HCT116 (cell line): ENCODE measurements around the gene GRB10. TPM values are rescaled to one million over a fixed set of nuclear protein-coding genes. Genes with fewer than 3 reads are reported as not detected.
"Not testable (repeated sequence)": the region's sequence is repeated elsewhere in the genome, so short reads cannot be mapped to it uniquely, and the experiment has no call there.

ENCODE experiments used
- ATAC-seq: fragments of 200-7000 bp; cut with Tn5 transposase; 2 replicates; pipeline ENCODE4 v1.9.1; 2020; ENCODE audit warnings: mild to moderate bottlenecking, moderate library complexity
- BruUV-seq: library from RNA; stranded (reverse); fragments of 400-500 nt; replicated peaks from 2 replicates; lab custom pipeline; 2021; lab: Mats Ljungman, UMichigan
- CTCF ChIA-PET: fragments of 300-600 bp; sonication (Branson Sonifier 250); formaldehyde crosslinking; loops from one replicate; lab custom pipeline; 2021; ENCODE audit warnings: antibody characterized with exemption; lab: Charles Lee
- POLR2A ChIA-PET: fragments of 300-600, 350-600 bp; sonication (Branson Sonifier 250); formaldehyde crosslinking; loops from one replicate; lab custom pipeline; 2021; ENCODE audit warnings: antibody characterized with exemption; lab: Charles Lee
- RAD21 ChIA-PET, 2 experiments: fragments of 300-600 bp; sonication (Branson Sonifier 250); formaldehyde crosslinking; loops; one replicate each; lab custom pipeline; 2023; ENCODE audit warnings: low total read pairs in 2 of 2; ENCODE audit not compliant: uncharacterized antibody in 2 of 2, unreplicated experiment in 2 of 2, low non-redundant PET in 1 of 2; lab: Charles Lee
- DNase-seq: peaks from one replicate; pipeline ENCODE4 v3.0.0-alpha.2; 2010; ENCODE audit warnings: low read depth, low spot score
- H2AFZ ChIP-seq: fragments of 200-600 bp; shearing (Covaris generic), sonication (generic); 2 replicates; pipeline ENCODE4 v1.6.1; 2017; ENCODE audit warnings: low read depth, mixed run types, mixed read lengths, antibody characterized with exemption, low read length; ENCODE audit not compliant: poor library complexity, severe bottlenecking
- H3K27ac ChIP-seq: 2 replicates; pipeline ENCODE4 v1.5.1; 2012; ENCODE audit warnings: low read depth, low read length
- H3K27me3 ChIP-seq: fragments of 200-600 bp; sonication (generic); 2 replicates; pipeline ENCODE4 v1.6.1; 2016; ENCODE audit warnings: mixed run types, low read length, mixed read lengths; ENCODE audit not compliant: insufficient read depth
- H3K36me3 ChIP-seq, 2 experiments: fragments of 200-500 bp in 1 of 2; fragments of 200-600 bp in 1 of 2; sonication (Bioruptor generic) in 1 of 2; sonication (generic) in 1 of 2; 2 replicates each; pipeline versions ENCODE4 v1.5.1 to v1.6.1; 2014 to 2016; ENCODE audit warnings: low read length in 2 of 2, inconsistent platforms in 1 of 2, mixed read lengths in 1 of 2, mixed run types in 1 of 2; ENCODE audit not compliant: insufficient read depth in 2 of 2, control insufficient read depth in 1 of 2
- H3K4me1 ChIP-seq, 2 experiments: fragments of 200-600 bp in 1 of 2; sonication (generic) in 1 of 2; 2 replicates each; pipeline versions ENCODE4 v1.5.1 to v1.6.1; 2012 to 2017; ENCODE audit warnings: low read length in 2 of 2, inconsistent platforms in 1 of 2, mild to moderate bottlenecking in 1 of 2, mixed read lengths in 1 of 2, mixed run types in 1 of 2, moderate library complexity in 1 of 2; ENCODE audit not compliant: insufficient read depth in 2 of 2, control insufficient read depth in 1 of 2
- H3K4me2 ChIP-seq: fragments of 200-600 bp; sonication (generic); 2 replicates; pipeline ENCODE4 v1.6.1; 2017; ENCODE audit warnings: mixed run types, low read length, mixed read lengths
- H3K4me3 ChIP-seq, 2 experiments: fragments of 200-600 bp in 1 of 2; sonication (generic) in 1 of 2; replicated peaks in 1 of 2; 2 replicates each; pipeline ENCODE4 v1.5.1; 2011 to 2016; ENCODE audit warnings: low read length in 2 of 2, control low read depth in 1 of 2, low read depth in 1 of 2, mild to moderate bottlenecking in 1 of 2, mixed read lengths in 1 of 2, mixed run types in 1 of 2
- H3K79me2 ChIP-seq: fragments of 200-600 bp; sonication (generic); 2 replicates; pipeline ENCODE4 v1.6.1; 2017; ENCODE audit warnings: mild to moderate bottlenecking, mixed run types, low read length, moderate library complexity, mixed read lengths; ENCODE audit not compliant: insufficient read depth
- H3K9ac ChIP-seq: fragments of 200-600 bp; sonication (generic); 2 replicates; pipeline ENCODE4 v1.6.1; 2016; ENCODE audit warnings: low read length, mixed read lengths
- H3K9me2 ChIP-seq: fragments of 200-600 bp; sonication (generic), shearing (Covaris generic); 2 replicates; pipeline ENCODE4 v1.6.1; 2017; ENCODE audit warnings: mixed run types, mild to moderate bottlenecking, moderate library complexity; ENCODE audit not compliant: insufficient read depth
- H3K9me3 ChIP-seq, 2 experiments: fragments of 200-500 bp in 1 of 2; fragments of 200-600 bp in 1 of 2; sonication (Bioruptor generic) in 1 of 2; sonication (generic) in 1 of 2; 2 replicates each; pipeline ENCODE4 v1.6.1; 2014 to 2017; ENCODE audit warnings: low read length in 2 of 2, mixed read lengths in 2 of 2, inconsistent platforms in 1 of 2, low read depth in 1 of 2, mild to moderate bottlenecking in 1 of 2, mixed run types in 1 of 2, moderate library complexity in 1 of 2; ENCODE audit not compliant: control insufficient read depth in 1 of 2, insufficient read depth in 1 of 2
- H4K20me1 ChIP-seq: fragments of 200-600 bp; sonication (generic), shearing (Covaris generic); 2 replicates; pipeline ENCODE4 v1.6.1; 2017; ENCODE audit warnings: mixed run types, mild to moderate bottlenecking, moderate library complexity; ENCODE audit not compliant: insufficient read depth
- EGR1 ChIP-seq: IDR thresholded peaks from 2 replicates; pipeline ENCODE4 v1.6.1; 2012; ENCODE audit warnings: low read depth
- EZH2phosphoT487 ChIP-seq: fragments of 200-600 bp; IDR thresholded peaks from 2 replicates; pipeline ENCODE4 v1.6.1; 2018; ENCODE audit warnings: antibody characterized with exemption, borderline replicate concordance
- POLR2AphosphoS5 ChIP-seq: IDR thresholded peaks from 2 replicates; pipeline ENCODE4 v1.6.1; 2011; ENCODE audit warnings: mild to moderate bottlenecking, low read depth, low read length, moderate library complexity
- SRF ChIP-seq: IDR thresholded peaks from 2 replicates; pipeline ENCODE4 v1.6.1; 2012; ENCODE audit warnings: low read depth
- ZBTB33 ChIP-seq: IDR thresholded peaks from 2 replicates; pipeline ENCODE4 v1.6.1; 2011; ENCODE audit warnings: mild to moderate bottlenecking, low read length, moderate library complexity; ENCODE audit not compliant: insufficient replicate concordance; ENCODE audit errors: extremely low read depth
- ZFX ChIP-seq: fragments of 450-650 bp; IDR thresholded peaks from 2 replicates; pipeline ENCODE4 v1.6.1; 2017
- intact Hi-C: fragments of 100-400 bp; cut with micrococcal nuclease; formaldehyde crosslinking; loops from 2 replicates; pipeline ENCODE4 v1.10.0; 2022
- total RNA-seq: library from RNA; stranded (reverse); gene quantifications from one replicate; pipeline ENCODE4 v1.2.1, GENCODE V29; 2021; ENCODE audit not compliant: unreplicated experiment

Gene GRB10
- total RNA-seq, 1 experiment from 2014 or later: 37.3 TPM

- no peaks in the 10 kb centered on the region for H3K9me2 ChIP-seq
- no peak overlapping the region for H3K9ac ChIP-seq
- ChIA-PET RAD21 (no interaction called here), POLR2A (no interaction called here), CTCF (no interaction called here)
- H3K9me3 ChIP-seq: no peaks in the 10 kb centered on the region
- no peaks in the 10 kb centered on the region for H3K79me2 ChIP-seq
- H3K27me3 ChIP-seq: no peaks in the 10 kb centered on the region
- no peaks in the 10 kb centered on the region for H3K4me1 ChIP-seq
- no TSS peak for BruUV-seq
- DNase-seq (no peak), ATAC-seq (no peak)
- no peak overlapping the region for H3K4me2 ChIP-seq
- intact Hi-C loops: no loop called here
- TF ChIP-seq ZBTB33: no peak
- no peak for TF ChIP-seq EZH2phosphoT487
- no peak for TF ChIP-seq ZFX
- no peak for TF ChIP-seq EGR1
- no peak for TF ChIP-seq POLR2AphosphoS5
- no peak for TF ChIP-seq SRF
- no peaks in the 10 kb centered on the region for H4K20me1 ChIP-seq
- H3K4me3 ChIP-seq: no peak overlapping the region
- no peaks in the 10 kb centered on the region for H3K36me3 ChIP-seq
- H3K27ac ChIP-seq: no peak overlapping the region
- no peak overlapping the region for H2AFZ ChIP-seq
These were observed 43.8 kb downstream of the GRB10 start for GRCh38 chr7:50738932-50739331.

- ATAC-seq, H3K27ac ChIP-seq, H3K4me1 ChIP-seq, H3K9me3 ChIP-seq, H3K9ac ChIP-seq, H3K9me2 ChIP-seq, H2AFZ ChIP-seq, DNase-seq, H3K79me2 ChIP-seq, BruUV-seq, H3K27me3 ChIP-seq, H3K4me3 ChIP-seq, H4K20me1 ChIP-seq, POLR2A ChIA-PET, CTCF ChIA-PET, RAD21 ChIA-PET, intact Hi-C loops, H3K4me2 ChIP-seq, H3K36me3 ChIP-seq: not testable (repeated sequence)
These were observed 46.9 kb downstream of the GRB10 start for GRCh38 chr7:50735836-50736235.
